Ovary (tissue), 9 donors: ENCODE data around the gene LRRTM4. TPM values are rescaled to one million over a fixed set of nuclear protein-coding genes. Genes with fewer than 3 reads are reported as not detected.

Source experiments
- DNase-seq, 5 donors: peaks; one replicate each; pipeline ENCODE4 v3.0.0-alpha.2; 2019 to 2020
- H3K27ac ChIP-seq, 2 donors: fragments of 200-600 bp; one replicate each; pipeline versions ENCODE4 v1.5.1 to v1.8.0; 2019 to 2022
- H3K27me3 ChIP-seq: fragments of 200-600 bp; one replicate; pipeline ENCODE4 v1.8.0; 2022
- H3K36me3 ChIP-seq: fragments of 200-600 bp; sonication (generic); one replicate; pipeline ENCODE4 v1.5.1; 2019
- H3K4me1 ChIP-seq: one replicate; pipeline ENCODE4 v1.8.1; 2013; ENCODE audit warnings: mild to moderate bottlenecking, moderate library complexity; ENCODE audit not compliant: insufficient read depth
- H3K4me3 ChIP-seq: fragments of 200-600 bp; sonication (generic); one replicate; pipeline ENCODE4 v1.5.1; 2017
- H3K9me3 ChIP-seq, 2 donors: fragments of 200-600 bp in 1 of 2; sonication (generic) in 1 of 2; one replicate each; pipeline versions ENCODE4 v1.5.1 to v1.8.1; 2013 to 2019; ENCODE audit warnings: mild to moderate bottlenecking in 1 of 2, moderate library complexity in 1 of 2
- CTCF ChIP-seq, 3 donors: fragments of 450-650 bp in 2 of 3; fragments of 200-600 bp in 1 of 3; IDR thresholded peaks; one replicate each; pipeline versions ENCODE4 v1.5.1 to v1.8.0; 2016 to 2022; ENCODE audit warnings: antibody characterized with exemption in 3 of 3, mild to moderate bottlenecking in 1 of 3
- EP300 ChIP-seq: sonication (generic); formaldehyde crosslinking; IDR thresholded peaks from one replicate; pipeline ENCODE4 v1.6.1; 2017; ENCODE audit warnings: antibody characterized with exemption
- POLR2A ChIP-seq: fragments of 450-650 bp; IDR thresholded peaks from one replicate; pipeline ENCODE4 v1.6.1; 2017; ENCODE audit warnings: antibody characterized with exemption, mild to moderate bottlenecking, moderate library complexity
- WGBS, 3 donors: extraction: QIAGEN DNeasy Blood & Tissue Kit in 1 of 3; methylation state at CpG; one replicate each; pipeline versions ENCODE4 v1.1.5 to v1.1.7; 2013 to 2017; 5-methylcytosine and 5-hydroxymethylcytosine counted together
- intact Hi-C, 4 donors: fragments of 100-400 bp; cut with DNase I; formaldehyde crosslinking; loops; one replicate each; pipeline versions ENCODE4 v1.11.0 to v1.15.1; 2022 to 2023
- polyA plus RNA-seq, 2 donors: library from polyadenylated mRNA; stranded (reverse); fragments of 200-250 nt in 1 of 2; fragments of 350-450 nt in 1 of 2; fragmentation: Illumina TruSeq in 1 of 2; extraction: RNeasy Lipid Tissue Mini Kit (QIAGEN cat#74804) in 1 of 2; gene quantifications; one replicate each; pipeline ENCODE4 v1.2.3, GENCODE V29; 2013 to 2014
- total RNA-seq, 7 donors: library from RNA; depleted of rRNA in 2 of 7; stranded (reverse); fragments of >200 nt in 2 of 7; fragmentation: NEBNext Ultra II Directional in 3 of 7; extraction: Animal tissue kit (Norgen Biotek cat#: 25700) in 3 of 7; gene quantifications; one replicate each; pipeline versions ENCODE4 v1.1.0 to v1.2.4, GENCODE V29; 2016 to 2023
- donor health status: DM: no; HTN: no; CAD: no; lungs with moderate emphysema.
- donor health status: DM: no; HTN: no; CAD: no.
- donor health status: Bipolar disorder and iron deficiency.
- donor health status: DM: yes; HTN: yes; CAD: no.
- donor health status: DM: no; HTN: no; CAD: no.
- donor health status: DM: yes; HTN: yes; CAD: no.

The LRRTM4 gene
- total and polyA plus RNA-seq, 9 donors: 0.01 to 2.2 (median 0.71) TPM; not detected in 2

GRCh38 chr2:77348821-77349220, 173.4 kb downstream of the LRRTM4 start:
- H3K9me3 ChIP-seq: no peaks in the 10 kb centered on the region
- no peaks in the 10 kb centered on the region for H3K36me3 ChIP-seq
- intact Hi-C loops: no loop called here
- TF ChIP-seq EP300 (no peak), CTCF (IDR thresholded peaks at IDR 0.05) (no peak), POLR2A (no peak)
- no peaks in the 10 kb centered on the region for H3K4me1 ChIP-seq
- no peak overlapping the region for H3K27ac ChIP-seq
- H3K27me3 ChIP-seq: no peaks in the 10 kb centered on the region
- no peak for DNase-seq
- H3K4me3 ChIP-seq: no peak overlapping the region

GRCh38 chr2:77336013-77336412, 186.2 kb downstream of the LRRTM4 start:
- H3K27ac ChIP-seq: no peak overlapping the region
- intact Hi-C loops: no loop called here
- H3K4me1 ChIP-seq: no peaks in the 10 kb centered on the region
- TF ChIP-seq CTCF (IDR thresholded peaks at IDR 0.05) (no peak), EP300 (no peak), POLR2A (no peak)
- no peak for DNase-seq
- no peaks in the 10 kb centered on the region for H3K27me3 ChIP-seq
- no peaks in the 10 kb centered on the region for H3K36me3 ChIP-seq
- no peak overlapping the region for H3K4me3 ChIP-seq
- H3K9me3 ChIP-seq: no peaks in the 10 kb centered on the region

GRCh38 chr2:77328134-77328931, 193.8 kb downstream of the LRRTM4 start:
- H3K4me1 ChIP-seq: no peaks in the 10 kb centered on the region
- intact Hi-C loops: no loop called here
- WGBS, 3 donors: 47 to 58% (median 50%) methylated on average over 5 of the region's 5 CpGs
- H3K4me3 ChIP-seq: no peak overlapping the region
- H3K9me3 ChIP-seq: no peaks in the 10 kb centered on the region
- TF ChIP-seq POLR2A: no peak
- TF ChIP-seq CTCF (IDR thresholded peaks at IDR 0.05): no peak
- TF ChIP-seq EP300: no peak
- H3K36me3 ChIP-seq: no peaks in the 10 kb centered on the region
- DNase-seq: no peak
- no peaks in the 10 kb centered on the region for H3K27me3 ChIP-seq
- no peak overlapping the region for H3K27ac ChIP-seq

- H3K36me3 ChIP-seq: no peaks in the 10 kb centered on the region
- no peaks in the 10 kb centered on the region for H3K27me3 ChIP-seq
- H3K4me3 ChIP-seq: no peak overlapping the region
- no peak overlapping the region for H3K27ac ChIP-seq
- no peak for DNase-seq
- H3K9me3 ChIP-seq: no peaks in the 10 kb centered on the region
- 39 to 45% (median 40%) methylated on average over 3 of the region's 3 CpGs for WGBS, 3 donors
- TF ChIP-seq CTCF (IDR thresholded peaks at IDR 0.05) (no peak), EP300 (no peak), POLR2A (no peak)
- intact Hi-C loops: no loop called here
- no peaks in the 10 kb centered on the region for H3K4me1 ChIP-seq
Measured at GRCh38 chr2:77325395-77325794, 196.8 kb downstream of the LRRTM4 start.
